HepG2 (cell line): ENCODE data around the gene ACTR6. TPM values are rescaled to one million over a fixed set of nuclear protein-coding genes. Genes with fewer than 3 reads are reported as not detected.

ENCODE experiments used
- ATM ChIP-seq: fragments of 450-650 bp; IDR thresholded peaks from 2 replicates; pipeline ENCODE4 v1.7.1; 2017; ENCODE audit warnings: mild to moderate bottlenecking, borderline replicate concordance
- CEBPZ ChIP-seq: IDR thresholded peaks from 2 replicates; pipeline ENCODE4 v1.6.1; 2012; ENCODE audit warnings: low read length, improper control_type of control experiment
- ELF3 ChIP-seq: IDR thresholded peaks from 2 replicates; pipeline ENCODE4 v1.6.1; 2016; ENCODE audit warnings: missing genetic modification reagents, missing compliant biosample characterization
- GABPB1 ChIP-seq: IDR thresholded peaks from 2 replicates; pipeline ENCODE4 v1.6.1; 2016; ENCODE audit warnings: mild to moderate bottlenecking, missing genetic modification reagents, moderate library complexity, missing compliant biosample characterization
- GPN1 ChIP-seq: sonication (generic); formaldehyde crosslinking; IDR thresholded peaks from 2 replicates; pipeline ENCODE4 v1.5.1; 2020; ENCODE audit warnings: missing genetic modification reagents, borderline replicate concordance
- HOXA3 ChIP-seq: sonication (generic); formaldehyde crosslinking; IDR thresholded peaks from 2 replicates; pipeline ENCODE4 v1.5.0; 2020; ENCODE audit warnings: missing genetic modification reagents
- RCOR2 ChIP-seq: IDR thresholded peaks from 2 replicates; pipeline ENCODE4 v1.6.1; 2016; ENCODE audit warnings: missing biosample characterization, missing genetic modification reagents
- SMARCC2 ChIP-seq: fragments of 450-650 bp; IDR thresholded peaks from 2 replicates; pipeline ENCODE4 v1.6.1; 2017; ENCODE audit warnings: antibody characterized with exemption, mild to moderate bottlenecking
- SMARCE1 ChIP-seq: fragments of 450-650 bp; IDR thresholded peaks from 2 replicates; pipeline ENCODE4 v1.6.1; 2017; ENCODE audit warnings: borderline replicate concordance
- ZBTB8A ChIP-seq: sonication (generic); formaldehyde crosslinking; IDR thresholded peaks from 2 replicates; pipeline ENCODE4 v1.4.0; 2020; ENCODE audit warnings: mild to moderate bottlenecking, low read depth, missing genetic modification reagents, borderline replicate concordance
- ZNF124 ChIP-seq: sonication (generic); formaldehyde crosslinking; IDR thresholded peaks from 2 replicates; pipeline ENCODE4 v1.4.0; 2020; ENCODE audit warnings: missing genetic modification reagents
- ZNF160 ChIP-seq: sonication (generic); formaldehyde crosslinking; IDR thresholded peaks from 2 replicates; pipeline ENCODE4 v1.8.0; 2022; ENCODE audit warnings: mild to moderate bottlenecking, inconsistent platforms, missing genetic modification reagents
- ZNF430 ChIP-seq: sonication (generic); formaldehyde crosslinking; IDR thresholded peaks from 2 replicates; pipeline ENCODE4 v1.9.0; 2021; ENCODE audit warnings: mild to moderate bottlenecking, missing genetic modification reagents
- ZNF563 ChIP-seq: sonication (generic); formaldehyde crosslinking; IDR thresholded peaks from 2 replicates; pipeline ENCODE4 v1.8.0; 2022; ENCODE audit warnings: mild to moderate bottlenecking, moderate library complexity, missing genetic modification reagents
- polyA plus RNA-seq, 8 experiments: library from polyadenylated mRNA; depleted of rRNA in 3 of 8; stranded (reverse) in 7 of 8; unstranded in 1 of 8; fragments of >200 nt; fragmentation: Illumina TruSeq in 4 of 8; extraction: Trizol in 4 of 8; gene quantifications; 2 replicates each; pipeline versions ENCODE4 v1.2.1 to v1.2.3, GENCODE V29; 2011 to 2016; ENCODE audit warnings: low read depth in 4 of 8, missing spikeins in 1 of 8, mixed read lengths in 1 of 8; ENCODE audit not compliant: insufficient read depth in 1 of 8
- total RNA-seq, 5 experiments: library from RNA; depleted of rRNA; stranded (reverse); fragments of >200 nt; fragmentation: Illumina TruSeq; extraction: Trizol; gene quantifications; 2 replicates each; pipeline ENCODE4 v1.2.3, GENCODE V29; 2016; ENCODE audit warnings: low read depth in 1 of 5
- TF ChIP-seq, protein P1 (sequence below): fragments of 450-650 bp; IDR thresholded peaks from 2 replicates; pipeline ENCODE4 v1.6.1; 2017; ENCODE audit warnings: mild to moderate bottlenecking
- TF ChIP-seq, protein P2 (sequence below): sonication (generic); formaldehyde crosslinking; IDR thresholded peaks from 2 replicates; pipeline ENCODE4 v1.8.0; 2022; ENCODE audit warnings: mild to moderate bottlenecking, missing genetic modification reagents, moderate library complexity
- TF ChIP-seq, protein P3 (sequence below): sonication (generic); formaldehyde crosslinking; IDR thresholded peaks from 2 replicates; pipeline ENCODE4 v1.4.0; 2020; ENCODE audit warnings: missing genetic modification reagents, borderline replicate concordance

Gene ACTR6
- total and polyA plus RNA-seq, 2 of the 13 experiments (the other 11 are each of a cell fraction or from before 2014, with no cell fraction given): 12.9 to 22.4 TPM

DNA sequence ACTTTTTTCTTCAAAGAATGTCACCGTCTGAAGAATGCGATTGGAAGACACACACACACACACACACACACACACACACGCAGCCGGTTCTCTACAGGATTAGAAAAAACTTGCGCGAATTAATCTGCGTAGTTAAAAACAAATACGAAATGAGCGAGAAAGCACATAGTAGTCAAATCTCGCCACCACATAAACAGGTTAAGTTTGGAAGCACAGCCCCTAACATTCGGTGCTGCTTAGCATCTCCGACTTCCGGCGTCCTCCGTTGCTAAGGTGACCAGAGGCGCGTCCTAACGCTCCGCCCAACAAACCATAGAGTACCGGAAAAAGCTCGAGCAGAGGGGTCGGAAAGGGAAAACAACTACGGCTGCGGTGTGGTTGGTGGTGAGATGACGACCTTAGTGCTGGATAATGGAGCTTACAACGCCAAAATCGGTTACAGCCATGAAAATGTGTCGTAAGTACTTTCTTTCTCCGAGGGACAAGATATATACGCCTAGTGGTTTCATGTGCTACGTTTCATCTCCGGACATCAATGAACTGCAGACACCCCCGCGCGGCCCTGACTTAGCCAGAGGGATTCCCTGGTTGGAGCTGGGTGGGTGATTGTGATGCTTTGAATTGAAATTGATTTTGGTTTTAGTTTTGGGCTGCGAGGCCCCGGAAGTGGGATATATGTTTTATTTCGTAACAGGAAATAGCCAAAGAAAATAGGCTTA is at the start of gene ACTR6 (continued):
- TF ChIP-seq GPN1 (CRISPR knock-in tag): no peak
- TF ChIP-seq ZNF124: peak; percentile 52; the same call in 1 of the 2 replicates
- TF ChIP-seq CEBPZ: no peak
- peak; percentile 84 for TF ChIP-seq ELF3 (CRISPR knock-in tag)
- no peak for TF ChIP-seq ZBTB8A (CRISPR knock-in tag)
- TF ChIP-seq HOXA3 (CRISPR knock-in tag): peak; percentile 77; the same call in 1 of the 2 replicates
- TF ChIP-seq GABPB1 (CRISPR knock-in tag): peak; percentile 94
- TF ChIP-seq, protein P1, sequence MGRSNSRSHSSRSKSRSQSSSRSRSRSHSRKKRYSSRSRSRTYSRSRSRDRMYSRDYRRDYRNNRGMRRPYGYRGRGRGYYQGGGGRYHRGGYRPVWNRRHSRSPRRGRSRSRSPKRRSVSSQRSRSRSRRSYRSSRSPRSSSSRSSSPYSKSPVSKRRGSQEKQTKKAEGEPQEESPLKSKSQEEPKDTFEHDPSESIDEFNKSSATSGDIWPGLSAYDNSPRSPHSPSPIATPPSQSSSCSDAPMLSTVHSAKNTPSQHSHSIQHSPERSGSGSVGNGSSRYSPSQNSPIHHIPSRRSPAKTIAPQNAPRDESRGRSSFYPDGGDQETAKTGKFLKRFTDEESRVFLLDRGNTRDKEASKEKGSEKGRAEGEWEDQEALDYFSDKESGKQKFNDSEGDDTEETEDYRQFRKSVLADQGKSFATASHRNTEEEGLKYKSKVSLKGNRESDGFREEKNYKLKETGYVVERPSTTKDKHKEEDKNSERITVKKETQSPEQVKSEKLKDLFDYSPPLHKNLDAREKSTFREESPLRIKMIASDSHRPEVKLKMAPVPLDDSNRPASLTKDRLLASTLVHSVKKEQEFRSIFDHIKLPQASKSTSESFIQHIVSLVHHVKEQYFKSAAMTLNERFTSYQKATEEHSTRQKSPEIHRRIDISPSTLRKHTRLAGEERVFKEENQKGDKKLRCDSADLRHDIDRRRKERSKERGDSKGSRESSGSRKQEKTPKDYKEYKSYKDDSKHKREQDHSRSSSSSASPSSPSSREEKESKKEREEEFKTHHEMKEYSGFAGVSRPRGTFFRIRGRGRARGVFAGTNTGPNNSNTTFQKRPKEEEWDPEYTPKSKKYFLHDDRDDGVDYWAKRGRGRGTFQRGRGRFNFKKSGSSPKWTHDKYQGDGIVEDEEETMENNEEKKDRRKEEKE: no peak
- TF ChIP-seq ZNF563 (CRISPR knock-in tag): no peak
- no peak for TF ChIP-seq RCOR2
- TF ChIP-seq ATM: no peak
- peak; percentile 10; the same call in 1 of the 2 replicates for TF ChIP-seq ZNF430 (CRISPR knock-in tag)
- TF ChIP-seq, protein P2, sequence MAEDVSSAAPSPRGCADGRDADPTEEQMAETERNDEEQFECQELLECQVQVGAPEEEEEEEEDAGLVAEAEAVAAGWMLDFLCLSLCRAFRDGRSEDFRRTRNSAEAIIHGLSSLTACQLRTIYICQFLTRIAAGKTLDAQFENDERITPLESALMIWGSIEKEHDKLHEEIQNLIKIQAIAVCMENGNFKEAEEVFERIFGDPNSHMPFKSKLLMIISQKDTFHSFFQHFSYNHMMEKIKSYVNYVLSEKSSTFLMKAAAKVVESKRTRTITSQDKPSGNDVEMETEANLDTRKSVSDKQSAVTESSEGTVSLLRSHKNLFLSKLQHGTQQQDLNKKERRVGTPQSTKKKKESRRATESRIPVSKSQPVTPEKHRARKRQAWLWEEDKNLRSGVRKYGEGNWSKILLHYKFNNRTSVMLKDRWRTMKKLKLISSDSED (CRISPR knock-in tag): no peak
- no peak for TF ChIP-seq SMARCC2
- TF ChIP-seq, protein P3, sequence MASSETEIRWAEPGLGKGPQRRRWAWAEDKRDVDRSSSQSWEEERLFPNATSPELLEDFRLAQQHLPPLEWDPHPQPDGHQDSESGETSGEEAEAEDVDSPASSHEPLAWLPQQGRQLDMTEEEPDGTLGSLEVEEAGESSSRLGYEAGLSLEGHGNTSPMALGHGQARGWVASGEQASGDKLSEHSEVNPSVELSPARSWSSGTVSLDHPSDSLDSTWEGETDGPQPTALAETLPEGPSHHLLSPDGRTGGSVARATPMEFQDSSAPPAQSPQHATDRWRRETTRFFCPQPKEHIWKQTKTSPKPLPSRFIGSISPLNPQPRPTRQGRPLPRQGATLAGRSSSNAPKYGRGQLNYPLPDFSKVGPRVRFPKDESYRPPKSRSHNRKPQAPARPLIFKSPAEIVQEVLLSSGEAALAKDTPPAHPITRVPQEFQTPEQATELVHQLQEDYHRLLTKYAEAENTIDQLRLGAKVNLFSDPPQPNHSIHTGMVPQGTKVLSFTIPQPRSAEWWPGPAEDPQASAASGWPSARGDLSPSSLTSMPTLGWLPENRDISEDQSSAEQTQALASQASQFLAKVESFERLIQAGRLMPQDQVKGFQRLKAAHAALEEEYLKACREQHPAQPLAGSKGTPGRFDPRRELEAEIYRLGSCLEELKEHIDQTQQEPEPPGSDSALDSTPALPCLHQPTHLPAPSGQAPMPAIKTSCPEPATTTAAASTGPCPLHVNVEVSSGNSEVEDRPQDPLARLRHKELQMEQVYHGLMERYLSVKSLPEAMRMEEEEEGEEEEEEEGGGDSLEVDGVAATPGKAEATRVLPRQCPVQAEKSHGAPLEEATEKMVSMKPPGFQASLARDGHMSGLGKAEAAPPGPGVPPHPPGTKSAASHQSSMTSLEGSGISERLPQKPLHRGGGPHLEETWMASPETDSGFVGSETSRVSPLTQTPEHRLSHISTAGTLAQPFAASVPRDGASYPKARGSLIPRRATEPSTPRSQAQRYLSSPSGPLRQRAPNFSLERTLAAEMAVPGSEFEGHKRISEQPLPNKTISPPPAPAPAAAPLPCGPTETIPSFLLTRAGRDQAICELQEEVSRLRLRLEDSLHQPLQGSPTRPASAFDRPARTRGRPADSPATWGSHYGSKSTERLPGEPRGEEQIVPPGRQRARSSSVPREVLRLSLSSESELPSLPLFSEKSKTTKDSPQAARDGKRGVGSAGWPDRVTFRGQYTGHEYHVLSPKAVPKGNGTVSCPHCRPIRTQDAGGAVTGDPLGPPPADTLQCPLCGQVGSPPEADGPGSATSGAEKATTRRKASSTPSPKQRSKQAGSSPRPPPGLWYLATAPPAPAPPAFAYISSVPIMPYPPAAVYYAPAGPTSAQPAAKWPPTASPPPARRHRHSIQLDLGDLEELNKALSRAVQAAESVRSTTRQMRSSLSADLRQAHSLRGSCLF (CRISPR knock-in tag): no peak
- peak; percentile 55; the same call in 1 of the 2 replicates for TF ChIP-seq ZNF160
- no peak for TF ChIP-seq SMARCE1
